Astrocyte of the spinal cord (primary cell): ENCODE results near the gene CTBS.

ENCODE experiments used
- DNase-seq: peaks from one replicate; pipeline ENCODE4 v3.0.0; 2011; ENCODE audit warnings: low read depth, low spot score
- H3K4me3 ChIP-seq: 2 replicates; pipeline ENCODE4 v1.5.1; 2011; ENCODE audit warnings: low read depth, mild to moderate bottlenecking, low read length, moderate library complexity
- in situ Hi-C: cut with HindIII; loops from 2 replicates; pipeline ENCODE4 v1.10.0; 2017; ENCODE audit warnings: low sequenced_read_pairs
- TF ChIP-seq, protein P1 (sequence below): IDR thresholded peaks from 2 replicates; pipeline ENCODE4 v1.5.1; 2012; ENCODE audit warnings: low read depth, mild to moderate bottlenecking, low read length, inconsistent platforms

The CTBS gene

GRCh38 chr1:84613887-84614286 lies 39.6 kb upstream of the CTBS start:
- DNase-seq, result no peak
- in situ Hi-C loops, result no loop called here
- no peak overlapping the region for H3K4me3 ChIP-seq
- TF ChIP-seq, protein P1, sequence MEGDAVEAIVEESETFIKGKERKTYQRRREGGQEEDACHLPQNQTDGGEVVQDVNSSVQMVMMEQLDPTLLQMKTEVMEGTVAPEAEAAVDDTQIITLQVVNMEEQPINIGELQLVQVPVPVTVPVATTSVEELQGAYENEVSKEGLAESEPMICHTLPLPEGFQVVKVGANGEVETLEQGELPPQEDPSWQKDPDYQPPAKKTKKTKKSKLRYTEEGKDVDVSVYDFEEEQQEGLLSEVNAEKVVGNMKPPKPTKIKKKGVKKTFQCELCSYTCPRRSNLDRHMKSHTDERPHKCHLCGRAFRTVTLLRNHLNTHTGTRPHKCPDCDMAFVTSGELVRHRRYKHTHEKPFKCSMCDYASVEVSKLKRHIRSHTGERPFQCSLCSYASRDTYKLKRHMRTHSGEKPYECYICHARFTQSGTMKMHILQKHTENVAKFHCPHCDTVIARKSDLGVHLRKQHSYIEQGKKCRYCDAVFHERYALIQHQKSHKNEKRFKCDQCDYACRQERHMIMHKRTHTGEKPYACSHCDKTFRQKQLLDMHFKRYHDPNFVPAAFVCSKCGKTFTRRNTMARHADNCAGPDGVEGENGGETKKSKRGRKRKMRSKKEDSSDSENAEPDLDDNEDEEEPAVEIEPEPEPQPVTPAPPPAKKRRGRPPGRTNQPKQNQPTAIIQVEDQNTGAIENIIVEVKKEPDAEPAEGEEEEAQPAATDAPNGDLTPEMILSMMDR, result no peak

GRCh38 chr1:84613026-84613425 lies 38.8 kb upstream of the CTBS start:
- DNase-seq, result no peak
- TF ChIP-seq, protein P1, result no peak
- in situ Hi-C loops, result no loop called here
- no peak overlapping the region for H3K4me3 ChIP-seq

GRCh38 chr1:84611796-84612195 lies 37.6 kb upstream of the CTBS start:
- in situ Hi-C loops, result no loop called here

GRCh38 chr1:84611091-84611490 lies 36.9 kb upstream of the CTBS start:
- no peak for DNase-seq
- TF ChIP-seq, protein P1, result no peak
- H3K4me3 ChIP-seq, result no peak overlapping the region
- in situ Hi-C loops, result no loop called here

More at GRCh38 chr1:84611796-84612195, 37.6 kb upstream of the CTBS start:
- TF ChIP-seq, protein P1, result no peak
- DNase-seq, result peak; percentile 74
- H3K4me3 ChIP-seq, result no peak overlapping the region

DNA sequence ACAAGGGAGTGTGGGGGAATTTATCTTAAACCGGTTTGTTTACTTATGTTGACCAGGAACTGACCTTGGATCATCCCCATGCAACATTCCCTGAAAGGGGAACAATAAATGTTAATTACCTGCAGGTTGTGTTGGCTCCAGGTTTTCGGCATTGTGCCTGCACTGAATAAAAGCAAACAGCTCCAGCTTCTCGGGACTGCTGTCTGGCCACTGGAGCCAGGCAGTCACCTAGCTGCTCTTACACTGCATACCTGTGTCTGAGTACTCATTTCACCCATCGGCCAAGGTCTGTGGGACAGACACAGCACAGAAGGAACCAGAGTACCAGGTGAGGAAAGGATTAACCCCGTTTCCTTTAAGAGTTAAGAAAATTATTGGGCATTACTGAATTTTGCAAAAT lies 32.7 kb upstream of the CTBS start:
- TF ChIP-seq, protein P1, result no peak
- DNase-seq, result no peak
- no peak overlapping the region for H3K4me3 ChIP-seq
- in situ Hi-C loops, result no loop called here

GRCh38 chr1:84605157-84605556 lies 30.9 kb upstream of the CTBS start:
- no peak overlapping the region for H3K4me3 ChIP-seq
- no peak for DNase-seq
- TF ChIP-seq, protein P1, result no peak
- in situ Hi-C loops, result no loop called here
